ENCODE results near the gene VCAM1.

VCAM1 gene

DNA sequence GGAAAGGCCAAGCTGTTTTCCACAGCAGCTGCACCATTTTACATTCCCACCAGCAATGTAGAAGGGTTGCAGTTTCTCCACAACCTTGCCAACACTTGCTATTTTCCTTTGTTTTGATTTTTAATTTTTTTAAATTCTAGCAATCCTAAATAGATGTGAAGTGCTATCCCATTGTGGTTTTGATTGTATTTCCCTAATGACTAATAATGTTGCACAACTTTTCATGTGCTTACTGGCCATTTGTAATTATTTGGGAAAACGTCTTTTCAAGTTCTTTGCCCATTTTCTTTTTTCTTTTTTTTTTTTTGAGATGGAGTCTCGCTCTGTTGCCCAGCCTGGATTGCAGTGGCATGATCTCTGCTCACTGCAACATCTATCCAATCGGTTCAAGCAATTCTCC, 53.9 kb downstream of the VCAM1 start:
- Histone ChIP-seq H3K4me3 (ENCODE audit: insufficient read depth, low read length, poor library complexity, severe bottlenecking) (no peak overlapping the region), H3K27ac (ENCODE audit: low read depth, low read length) (no peak overlapping the region), H3K4me2 (ENCODE audit: low read depth, low read length, poor library complexity, severe bottlenecking) (no peak overlapping the region), H4K20me1 (ENCODE audit: low read depth, low read length) (no peaks in the 10 kb centered on the region), H3K9me3 (ENCODE audit: insufficient read depth, low read length) (no peaks in the 10 kb centered on the region), H3K9me2 (replicated peaks; ENCODE audit: insufficient read depth, low read length) (no peaks in the 10 kb centered on the region), H3F3A (ENCODE audit: insufficient read depth) (no peaks in the 10 kb centered on the region), H3K27me3 (ENCODE audit: low read length) (no peaks in the 10 kb centered on the region), H3K9ac (ENCODE audit: low read length) (no peak overlapping the region), H3K79me2 (ENCODE audit: insufficient read depth, low read length) (no peaks in the 10 kb centered on the region), H3K36me3 (ENCODE audit: low read length) (no peaks in the 10 kb centered on the region), H2AFZ (ENCODE audit: low read depth, low read length, severe bottlenecking) (no peak overlapping the region)
- TF ChIP-seq EZH2phosphoT487 (conservative IDR thresholded peaks at IDR 0.05; ENCODE audit: low read length): no peak
- TF ChIP-seq, protein P1, sequence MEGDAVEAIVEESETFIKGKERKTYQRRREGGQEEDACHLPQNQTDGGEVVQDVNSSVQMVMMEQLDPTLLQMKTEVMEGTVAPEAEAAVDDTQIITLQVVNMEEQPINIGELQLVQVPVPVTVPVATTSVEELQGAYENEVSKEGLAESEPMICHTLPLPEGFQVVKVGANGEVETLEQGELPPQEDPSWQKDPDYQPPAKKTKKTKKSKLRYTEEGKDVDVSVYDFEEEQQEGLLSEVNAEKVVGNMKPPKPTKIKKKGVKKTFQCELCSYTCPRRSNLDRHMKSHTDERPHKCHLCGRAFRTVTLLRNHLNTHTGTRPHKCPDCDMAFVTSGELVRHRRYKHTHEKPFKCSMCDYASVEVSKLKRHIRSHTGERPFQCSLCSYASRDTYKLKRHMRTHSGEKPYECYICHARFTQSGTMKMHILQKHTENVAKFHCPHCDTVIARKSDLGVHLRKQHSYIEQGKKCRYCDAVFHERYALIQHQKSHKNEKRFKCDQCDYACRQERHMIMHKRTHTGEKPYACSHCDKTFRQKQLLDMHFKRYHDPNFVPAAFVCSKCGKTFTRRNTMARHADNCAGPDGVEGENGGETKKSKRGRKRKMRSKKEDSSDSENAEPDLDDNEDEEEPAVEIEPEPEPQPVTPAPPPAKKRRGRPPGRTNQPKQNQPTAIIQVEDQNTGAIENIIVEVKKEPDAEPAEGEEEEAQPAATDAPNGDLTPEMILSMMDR (IDR thresholded peaks at IDR 0.05; ENCODE audit: insufficient read depth, low read length, poor library complexity, severe bottlenecking): no peak

DNA sequence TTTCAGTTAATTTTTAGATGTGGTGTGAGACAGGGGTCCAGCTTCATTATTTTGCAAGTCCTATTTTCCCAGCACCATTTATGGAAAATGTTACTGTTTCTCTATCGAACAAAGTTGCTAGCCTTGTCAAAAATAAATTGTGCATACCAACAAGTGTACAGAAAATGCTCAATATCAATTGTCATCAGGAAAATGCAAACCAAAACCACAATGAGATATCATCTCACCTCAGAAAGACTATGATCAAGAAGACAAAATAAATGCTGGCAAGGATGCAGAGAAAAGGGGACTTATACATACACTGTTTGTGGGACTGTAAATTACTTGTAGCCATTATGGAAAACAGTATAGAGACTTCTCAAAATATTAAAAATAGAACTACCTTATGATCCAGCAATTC, 54.8 kb downstream of the VCAM1 start:
- H2AFZ ChIP-seq (ENCODE audit: low read depth, low read length, severe bottlenecking): no peak overlapping the region
- H3F3A ChIP-seq (ENCODE audit: insufficient read depth): no peaks in the 10 kb centered on the region
- H3K4me2 ChIP-seq (ENCODE audit: low read depth, low read length, poor library complexity, severe bottlenecking): no peak overlapping the region
- no peak overlapping the region for H3K4me3 ChIP-seq (ENCODE audit: insufficient read depth, low read length, poor library complexity, severe bottlenecking)
- H3K27ac ChIP-seq (ENCODE audit: low read depth, low read length): no peak overlapping the region
- no peaks in the 10 kb centered on the region for H3K27me3 ChIP-seq (ENCODE audit: low read length)
- no peaks in the 10 kb centered on the region for H3K79me2 ChIP-seq (ENCODE audit: insufficient read depth, low read length)
- no peak overlapping the region for H3K9ac ChIP-seq (ENCODE audit: low read length)
- no peaks in the 10 kb centered on the region for H3K9me2 ChIP-seq (replicated peaks; ENCODE audit: insufficient read depth, low read length)
- TF ChIP-seq, protein P1 (IDR thresholded peaks at IDR 0.05; ENCODE audit: insufficient read depth, low read length, poor library complexity, severe bottlenecking): no peak
- no peak for TF ChIP-seq EZH2phosphoT487 (conservative IDR thresholded peaks at IDR 0.05; ENCODE audit: low read length)
- H3K36me3 ChIP-seq (ENCODE audit: low read length): no peaks in the 10 kb centered on the region
- no peaks in the 10 kb centered on the region for H4K20me1 ChIP-seq (ENCODE audit: low read depth, low read length)
- H3K9me3 ChIP-seq (ENCODE audit: insufficient read depth, low read length): no peaks in the 10 kb centered on the region

DNA sequence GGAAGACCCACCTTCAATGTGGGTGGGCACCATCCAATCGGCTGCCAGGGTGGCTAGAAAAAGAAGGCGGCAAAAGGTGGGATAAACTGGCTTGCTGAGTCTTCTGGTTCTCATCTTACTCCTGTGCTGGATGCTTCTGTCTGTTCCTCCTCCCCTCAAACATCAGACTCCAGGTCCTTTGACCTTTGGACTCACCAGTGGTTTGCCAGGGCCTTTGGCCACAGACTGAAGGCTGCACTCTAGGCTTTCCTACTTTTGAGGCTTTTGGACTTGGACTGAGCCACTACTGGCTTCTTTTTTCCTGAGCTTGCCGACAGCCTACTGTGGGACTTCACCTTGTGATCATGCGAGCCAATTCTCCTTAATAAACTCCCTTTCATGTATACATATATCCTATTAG, 55.9 kb downstream of the VCAM1 start:
- no peaks in the 10 kb centered on the region for H4K20me1 ChIP-seq (ENCODE audit: low read depth, low read length)
- TF ChIP-seq, protein P1 (IDR thresholded peaks at IDR 0.05; ENCODE audit: insufficient read depth, low read length, poor library complexity, severe bottlenecking): no peak
- TF ChIP-seq EZH2phosphoT487 (conservative IDR thresholded peaks at IDR 0.05; ENCODE audit: low read length): no peak
- H3K79me2 ChIP-seq (ENCODE audit: insufficient read depth, low read length): no peaks in the 10 kb centered on the region
- H3K27me3 ChIP-seq (ENCODE audit: low read length): no peaks in the 10 kb centered on the region
- H2AFZ ChIP-seq (ENCODE audit: low read depth, low read length, severe bottlenecking): no peak overlapping the region
- no peaks in the 10 kb centered on the region for H3K9me3 ChIP-seq (ENCODE audit: insufficient read depth, low read length)
- H3K9ac ChIP-seq (ENCODE audit: low read length): no peak overlapping the region
- H3K4me3 ChIP-seq (ENCODE audit: insufficient read depth, low read length, poor library complexity, severe bottlenecking): no peak overlapping the region
- H3K27ac ChIP-seq (ENCODE audit: low read depth, low read length): no peak overlapping the region
- H3K36me3 ChIP-seq (ENCODE audit: low read length): no peaks in the 10 kb centered on the region
- no peaks in the 10 kb centered on the region for H3F3A ChIP-seq (ENCODE audit: insufficient read depth)
- no peaks in the 10 kb centered on the region for H3K9me2 ChIP-seq (replicated peaks; ENCODE audit: insufficient read depth, low read length)
- H3K4me2 ChIP-seq (ENCODE audit: low read depth, low read length, poor library complexity, severe bottlenecking): no peak overlapping the region

Measured in SU-DHL-6 (cell line).